GM15510 (cell line): ENCODE measurements around the gene NUBPL.

Source experiments
- POLR2A ChIP-seq: IDR thresholded peaks from 3 replicates; pipeline ENCODE4 v1.6.1; 2011; ENCODE audit warnings: borderline replicate concordance; ENCODE audit not compliant: insufficient read length; ENCODE audit errors: extremely low read depth

The NUBPL gene

DNA sequence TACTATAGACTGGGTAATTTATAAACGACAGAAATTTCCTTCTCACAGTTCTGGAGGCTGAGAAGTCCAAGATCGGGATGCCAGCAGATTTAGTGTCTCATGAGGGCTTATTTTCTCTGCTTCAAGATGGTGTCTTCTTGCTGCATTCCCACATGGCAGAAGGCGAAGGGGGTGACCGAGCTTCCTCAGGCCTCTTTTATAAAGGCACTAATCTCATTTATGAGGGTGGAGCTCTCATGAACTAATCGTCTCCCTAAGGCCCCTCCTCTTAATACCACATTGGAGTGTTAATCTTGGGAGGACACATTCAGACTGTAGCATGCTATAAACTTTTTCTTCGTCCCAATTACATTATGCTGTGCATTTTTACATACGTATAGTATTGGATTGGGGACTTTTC lies 315.5 kb downstream of the NUBPL start:
- no peak for TF ChIP-seq POLR2A

DNA sequence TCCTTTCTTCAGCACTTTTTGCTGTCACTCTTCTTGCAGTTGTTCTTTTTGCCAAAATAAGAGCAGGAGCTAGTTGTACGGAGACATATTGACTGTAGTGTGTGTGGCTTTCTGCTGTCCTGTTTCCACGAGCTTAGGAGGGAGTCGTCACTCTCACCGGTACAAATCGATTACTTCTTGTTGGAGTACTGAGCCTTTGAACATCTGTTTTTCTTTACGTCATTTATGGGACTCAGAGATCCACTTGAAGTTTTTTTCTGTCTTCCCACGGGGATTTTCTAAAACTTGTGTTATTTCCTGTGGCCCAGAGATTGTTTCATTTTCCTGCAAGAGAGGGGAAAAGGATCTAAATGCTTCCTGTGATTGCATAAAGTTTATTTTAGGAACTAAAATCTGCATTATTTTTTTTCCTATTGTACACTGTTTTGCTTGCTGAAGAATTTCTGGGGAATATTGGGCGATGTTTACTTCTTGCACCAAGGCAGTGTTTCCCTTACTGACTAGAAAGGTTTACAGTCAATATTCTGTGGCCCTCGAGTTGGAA lies 316.1 kb downstream of the NUBPL start:
- no peak for TF ChIP-seq POLR2A

DNA sequence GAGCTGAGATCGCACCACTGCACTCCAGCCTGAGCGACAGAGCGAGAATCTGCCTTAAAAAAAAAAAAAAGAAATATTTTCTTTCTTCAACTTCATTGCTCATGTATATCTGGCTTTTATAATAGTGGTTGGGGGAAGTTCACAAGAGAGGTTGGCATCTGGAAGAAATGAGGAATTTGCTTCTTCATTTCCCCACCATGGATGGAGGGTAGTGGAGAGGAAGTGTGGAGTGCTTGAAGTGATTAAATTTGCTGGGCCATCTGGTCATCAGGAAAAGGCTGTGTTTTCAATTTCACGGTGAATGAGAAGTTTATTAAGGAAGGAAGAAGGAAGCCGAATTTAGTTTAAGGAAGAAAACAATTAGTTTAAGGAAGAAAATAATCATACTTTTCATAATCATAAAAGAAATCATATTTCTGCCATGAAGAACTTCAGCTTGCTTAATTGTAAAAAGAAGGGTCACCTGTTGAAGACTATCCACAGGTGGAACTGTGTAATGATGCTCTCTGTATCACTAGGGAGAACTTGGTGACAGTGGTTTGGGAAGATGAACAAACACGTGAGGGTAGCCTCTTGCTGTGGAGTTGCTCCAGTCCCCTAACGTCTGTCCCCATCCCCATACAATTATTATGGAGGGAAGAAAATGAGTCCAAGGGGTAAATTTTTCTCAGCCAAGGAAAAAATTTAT lies 318.6 kb downstream of the NUBPL start:
- TF ChIP-seq POLR2A: no peak

DNA sequence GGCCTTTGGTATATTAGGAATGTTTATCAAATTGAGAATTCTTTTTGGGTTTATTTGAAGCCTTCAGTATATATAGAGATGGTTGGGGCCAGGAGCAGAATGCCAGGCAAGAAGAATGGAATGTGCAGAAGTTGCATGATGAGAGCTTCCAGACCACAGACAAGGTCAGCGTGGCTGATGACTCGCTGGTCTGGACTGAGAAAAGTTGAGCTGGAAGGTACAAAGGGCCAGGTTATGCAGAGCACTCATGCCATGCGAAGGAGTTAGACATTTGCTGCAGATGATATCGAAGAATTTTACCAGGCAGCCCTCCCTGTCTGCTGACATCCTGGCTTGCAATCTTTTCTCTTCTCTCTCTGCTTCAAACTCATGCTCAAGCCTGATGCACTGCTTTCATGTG lies 319.7 kb downstream of the NUBPL start:
- TF ChIP-seq POLR2A: no peak

DNA sequence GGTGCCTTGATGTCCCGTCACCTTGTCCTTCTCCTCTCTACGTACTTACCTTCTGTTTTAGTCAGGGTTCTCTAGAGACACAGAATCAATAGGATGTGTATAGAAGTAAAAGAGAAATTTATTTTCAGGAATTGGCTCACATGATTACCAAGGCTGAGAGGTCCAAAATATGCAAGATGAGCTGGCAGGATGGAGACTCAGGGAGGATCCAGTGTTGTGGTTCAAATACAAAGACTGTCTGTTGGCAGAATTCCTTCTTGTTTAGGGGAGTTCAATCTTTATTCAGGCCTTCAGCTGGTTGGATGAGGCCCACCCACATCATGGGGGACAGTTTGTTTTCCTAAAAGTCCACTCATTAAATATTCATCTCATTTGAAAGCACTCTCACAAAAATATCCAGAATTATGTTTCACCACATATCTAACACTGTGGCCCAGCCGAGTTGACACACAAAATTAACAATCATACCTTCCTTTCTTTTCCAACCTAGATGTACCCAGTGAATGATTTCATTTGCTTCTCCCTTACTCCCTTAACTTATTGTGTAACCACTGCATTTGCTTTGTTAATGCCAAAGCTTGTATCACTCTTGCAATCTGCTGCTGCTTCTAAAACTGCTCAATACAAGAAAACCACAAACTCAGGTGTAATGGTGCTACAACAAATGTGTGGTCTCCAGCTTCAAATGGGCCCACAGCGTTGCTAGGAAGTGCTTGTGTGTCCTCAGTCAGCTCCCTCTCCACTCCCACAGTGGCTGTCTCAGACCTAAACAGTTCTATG lies 320.5 kb downstream of the NUBPL start:
- no peak for TF ChIP-seq POLR2A

DNA sequence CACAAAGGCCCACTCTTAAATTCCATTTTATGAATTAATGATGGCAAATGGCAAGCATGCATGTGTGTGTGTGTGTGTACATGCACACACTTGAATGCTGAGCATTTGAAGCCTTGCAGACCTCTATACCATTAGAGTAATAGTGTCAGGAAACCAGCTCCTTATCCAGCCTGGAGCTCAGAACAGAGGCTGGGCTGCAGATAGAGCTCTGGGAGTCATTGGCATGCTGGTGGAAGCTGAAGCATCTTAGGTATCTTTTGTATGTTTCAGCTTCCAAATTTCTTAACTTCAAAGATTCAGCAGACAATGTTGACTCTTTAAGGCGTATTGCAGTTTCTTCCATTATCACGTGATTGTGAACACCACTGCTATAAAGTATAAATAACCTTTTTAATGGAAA lies 323.0 kb downstream of the NUBPL start:
- TF ChIP-seq POLR2A: no peak

DNA sequence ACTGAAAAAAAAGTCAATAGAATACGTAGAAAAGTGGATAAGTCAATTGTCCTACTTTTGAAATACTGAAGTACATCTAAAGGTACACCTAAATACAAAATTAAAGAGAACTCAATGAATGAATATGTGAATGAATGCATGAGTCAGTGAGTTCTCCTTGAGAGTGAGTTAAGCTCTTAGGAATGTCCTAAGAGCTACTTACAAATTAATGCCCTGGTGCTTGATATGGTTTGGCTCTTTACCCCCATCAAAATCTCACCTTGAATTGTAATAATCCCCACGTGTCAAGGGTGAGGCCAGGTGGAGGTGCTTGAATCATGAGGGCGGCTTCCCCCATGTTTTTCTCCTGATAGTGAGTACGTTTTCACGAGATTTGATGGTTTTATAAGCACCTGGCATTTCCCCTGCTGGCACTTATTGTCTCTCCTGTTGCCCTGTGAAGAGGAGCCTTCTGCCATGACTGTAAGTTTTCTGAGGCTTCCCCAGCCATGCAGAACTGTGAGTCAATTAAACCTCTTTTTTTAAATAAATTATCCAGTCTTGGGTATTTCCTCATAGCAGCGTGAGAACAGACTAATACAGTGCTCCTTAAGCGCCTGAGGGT lies 323.7 kb downstream of the NUBPL start:
- no peak for TF ChIP-seq POLR2A

DNA sequence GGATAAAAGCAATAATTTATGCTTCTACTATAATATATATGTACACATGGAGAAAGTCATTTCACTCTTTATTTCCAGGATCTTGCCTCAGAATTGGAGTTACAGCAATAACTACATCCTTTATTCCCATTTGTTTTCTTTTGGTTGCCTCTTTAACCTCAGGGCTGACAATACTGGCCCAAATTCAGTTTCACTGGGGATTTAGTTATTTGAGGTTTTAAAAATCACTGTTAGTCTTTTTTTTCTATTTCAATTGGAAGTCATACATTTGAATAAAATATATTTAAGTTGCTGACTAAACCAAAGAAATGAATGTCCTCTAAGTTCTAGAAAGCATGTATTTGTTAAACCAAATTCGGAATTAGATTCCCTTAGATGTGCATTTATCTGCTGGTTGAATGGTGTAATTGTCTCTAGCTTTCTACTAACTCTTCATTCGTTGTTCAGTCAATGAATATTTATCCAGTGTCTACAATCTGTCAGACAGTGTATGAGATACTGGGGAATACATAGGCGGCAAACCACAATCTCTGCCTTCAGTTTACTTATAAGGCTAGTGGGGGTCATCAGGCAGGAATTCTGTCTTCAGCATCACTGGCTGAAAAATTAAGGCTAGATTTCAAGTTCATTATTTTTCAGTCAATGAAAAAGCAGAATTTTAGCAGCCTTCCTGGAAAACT lies 325.1 kb downstream of the NUBPL start:
- TF ChIP-seq POLR2A: no peak

DNA sequence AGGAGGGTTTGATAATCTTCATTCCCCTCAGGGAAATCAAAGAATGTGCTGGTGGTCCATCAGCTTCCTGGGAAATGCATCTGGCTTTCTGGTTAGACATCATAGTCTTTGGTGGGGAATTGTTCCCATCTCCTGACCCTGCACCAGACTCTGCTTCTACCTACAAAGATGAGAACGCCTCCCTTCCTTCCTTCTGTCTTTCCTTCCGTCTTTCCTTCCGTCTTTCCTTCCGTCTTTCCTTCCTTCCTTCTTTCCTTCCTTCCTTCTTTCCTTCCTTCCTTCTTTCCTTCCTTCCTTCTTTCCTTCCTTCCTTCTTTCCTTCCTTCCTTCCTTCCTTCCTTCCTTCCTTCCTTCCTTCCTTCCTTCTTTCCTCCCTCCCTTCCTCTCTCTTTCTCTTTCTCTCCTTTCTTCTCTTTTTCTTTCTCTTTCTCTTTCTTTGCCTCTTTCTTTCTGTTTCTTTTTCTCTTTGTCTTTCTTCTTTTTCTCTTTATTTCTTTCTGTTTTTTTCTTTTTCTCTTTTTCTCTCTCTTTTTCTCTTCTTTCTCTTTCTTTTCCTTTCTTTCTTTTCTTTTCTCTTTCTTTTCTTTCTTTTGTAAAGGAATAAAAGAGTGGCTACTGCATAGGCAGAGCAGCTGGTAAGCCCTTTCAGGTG lies 326.9 kb downstream of the NUBPL start:
- no peak for TF ChIP-seq POLR2A

DNA sequence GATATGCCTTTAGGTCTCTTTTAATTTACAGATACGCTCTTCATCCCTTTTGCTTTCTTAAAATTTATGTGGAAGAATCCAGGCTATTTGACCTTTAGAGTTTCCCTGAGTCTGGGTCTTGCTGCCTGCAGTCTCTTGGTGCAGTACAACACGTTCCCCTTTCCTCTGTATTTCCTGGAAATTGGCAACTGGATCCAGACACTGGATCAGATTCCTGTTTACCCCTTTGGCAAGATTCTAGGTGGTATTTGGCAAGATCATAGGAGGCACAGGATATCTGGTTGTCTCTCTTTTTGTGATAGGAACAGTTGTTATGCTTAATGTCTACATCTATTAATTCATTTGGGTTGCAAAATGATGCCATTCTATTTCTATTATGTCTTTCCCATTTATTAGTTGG lies 328.1 kb downstream of the NUBPL start:
- no peak for TF ChIP-seq POLR2A

DNA sequence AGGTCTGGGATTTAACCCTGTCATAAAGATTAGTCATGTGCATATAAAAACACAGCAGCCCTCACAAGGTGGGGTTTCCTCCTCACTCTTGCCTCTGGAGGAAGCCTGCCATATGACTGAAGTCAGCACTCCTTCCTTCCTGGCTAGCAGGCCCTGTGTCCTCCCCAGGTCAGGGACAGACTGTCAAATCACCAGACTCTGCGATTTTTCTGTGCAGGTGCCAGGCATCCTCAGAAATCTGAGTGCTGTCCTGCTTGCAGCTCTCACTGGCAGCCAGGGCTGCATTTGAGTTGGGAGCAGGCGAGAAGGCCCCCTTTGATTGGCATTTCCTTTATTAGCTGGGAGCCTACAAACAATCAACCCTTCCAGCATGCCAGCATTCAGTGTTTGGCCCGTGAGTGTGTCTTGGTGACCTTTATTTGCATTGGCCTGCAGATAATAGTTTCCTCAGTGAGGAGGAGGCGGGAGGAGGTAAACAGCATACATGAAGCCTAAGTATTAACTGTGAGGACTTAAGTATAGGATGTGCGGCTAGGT lies 332.1 kb downstream of the NUBPL start:
- TF ChIP-seq POLR2A: no peak

DNA sequence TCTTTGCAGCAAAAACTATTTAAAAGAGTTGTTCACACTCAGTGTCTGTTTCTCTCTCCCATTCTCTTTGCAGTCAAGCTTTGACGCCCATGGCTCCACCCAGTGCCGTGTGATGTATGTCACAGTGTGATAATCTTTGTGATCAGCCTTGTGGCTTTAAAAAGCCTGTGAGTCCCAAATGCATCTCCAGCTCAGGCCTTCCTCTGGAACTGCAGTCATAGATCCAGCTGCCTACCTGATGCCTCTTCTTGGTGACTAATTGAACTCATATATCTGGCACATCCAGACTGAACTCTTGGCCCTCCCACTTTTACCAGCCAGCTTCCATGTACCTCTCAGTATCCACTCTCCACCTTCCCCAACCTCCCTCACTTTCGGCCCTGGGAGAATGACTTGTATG lies 333.1 kb downstream of the NUBPL start:
- TF ChIP-seq POLR2A: no peak

DNA sequence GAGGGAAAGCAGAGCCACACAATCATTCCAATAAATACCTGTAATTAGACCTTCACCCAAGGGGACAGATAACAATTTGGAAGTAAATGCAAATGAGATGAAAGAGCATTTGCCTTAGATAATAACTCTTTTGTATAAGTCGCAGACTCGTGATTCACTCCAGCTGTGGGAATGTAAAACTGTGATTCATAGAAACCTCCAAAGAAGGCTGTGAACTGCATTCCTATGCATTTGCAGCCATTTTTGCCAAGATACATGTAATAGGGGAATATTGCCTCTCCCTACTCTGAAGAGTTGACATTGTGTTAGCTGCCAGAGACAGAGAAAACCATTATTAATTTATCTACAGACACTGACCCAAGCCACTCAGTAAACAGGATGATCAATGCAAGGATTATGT lies 334.0 kb downstream of the NUBPL start:
- TF ChIP-seq POLR2A: no peak

DNA sequence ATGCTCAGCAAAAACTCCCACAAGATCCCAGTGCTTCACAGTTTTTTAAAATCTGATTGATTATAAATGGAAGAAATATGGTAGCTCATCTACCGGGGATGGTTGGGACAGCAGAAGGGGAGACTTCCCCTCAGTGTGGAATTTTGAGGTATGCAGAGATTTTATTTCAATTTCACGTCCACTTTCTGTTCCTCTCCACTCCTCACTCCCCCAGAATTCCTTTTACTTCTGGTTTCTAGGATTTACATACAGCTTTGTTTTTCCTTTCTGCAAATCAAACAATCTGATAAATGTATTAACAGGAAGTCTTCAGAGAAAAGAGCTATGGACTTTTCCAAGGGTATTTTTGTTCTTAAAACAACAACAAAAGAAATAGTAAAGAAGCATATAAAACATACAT lies 334.4 kb downstream of the NUBPL start:
- no peak for TF ChIP-seq POLR2A
